ENCODE data around the gene BUD23. TPM values are rescaled to one million over a fixed set of nuclear protein-coding genes. Genes with fewer than 3 reads are reported as not detected.

The BUD23 gene
- total and polyA plus RNA-seq, 9 of the 15 experiments (the other 6 are each of a cell fraction or from before 2014, with no cell fraction given): 79.5 to 270 (median 150) TPM

DNA sequence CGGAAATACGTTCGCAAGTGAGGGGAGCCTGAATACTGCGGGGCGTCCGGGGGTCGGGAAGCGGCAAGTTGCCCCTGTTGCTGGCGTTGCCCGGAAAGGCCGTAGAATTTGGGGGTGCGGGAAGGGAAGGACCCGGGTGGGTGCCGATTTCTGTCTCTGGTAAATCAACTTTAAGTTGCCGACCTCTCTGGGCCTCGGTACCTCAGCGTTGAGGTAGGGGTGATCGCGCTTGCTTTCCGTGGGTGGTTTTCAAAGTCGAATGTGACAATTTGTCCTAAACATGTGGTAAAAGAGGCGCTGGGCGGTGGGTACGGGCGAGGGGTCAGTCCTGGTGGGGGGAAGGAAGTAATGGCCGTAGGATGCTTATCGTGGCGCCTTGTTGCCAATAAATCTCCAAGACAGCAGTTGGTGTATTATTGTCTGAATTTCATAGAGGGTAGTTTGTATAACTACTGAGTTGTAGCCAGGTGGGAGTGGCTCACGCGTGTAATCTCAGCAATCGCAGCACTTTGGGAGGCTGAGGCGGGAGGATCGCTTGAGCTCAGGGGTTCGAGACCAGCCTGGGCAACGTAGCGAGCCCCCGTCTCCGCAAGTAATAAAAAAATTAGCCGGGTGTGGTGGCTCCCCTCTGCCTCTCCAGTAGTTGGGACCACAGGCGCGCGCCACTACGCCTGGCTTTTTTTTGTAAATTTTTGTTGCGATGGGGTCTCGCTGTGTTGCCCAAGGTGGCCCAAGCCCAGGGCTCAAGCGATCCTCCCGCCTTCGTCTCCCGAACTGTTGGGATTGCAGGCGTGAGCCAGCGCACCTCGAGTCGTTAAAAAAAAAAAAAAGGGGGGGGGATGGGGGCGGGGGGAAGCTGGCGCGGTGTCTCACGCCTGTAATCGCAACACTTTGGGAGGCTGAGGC, 644 bp downstream of the BUD23 start (continued):
- TF ChIP-seq, protein P1, sequence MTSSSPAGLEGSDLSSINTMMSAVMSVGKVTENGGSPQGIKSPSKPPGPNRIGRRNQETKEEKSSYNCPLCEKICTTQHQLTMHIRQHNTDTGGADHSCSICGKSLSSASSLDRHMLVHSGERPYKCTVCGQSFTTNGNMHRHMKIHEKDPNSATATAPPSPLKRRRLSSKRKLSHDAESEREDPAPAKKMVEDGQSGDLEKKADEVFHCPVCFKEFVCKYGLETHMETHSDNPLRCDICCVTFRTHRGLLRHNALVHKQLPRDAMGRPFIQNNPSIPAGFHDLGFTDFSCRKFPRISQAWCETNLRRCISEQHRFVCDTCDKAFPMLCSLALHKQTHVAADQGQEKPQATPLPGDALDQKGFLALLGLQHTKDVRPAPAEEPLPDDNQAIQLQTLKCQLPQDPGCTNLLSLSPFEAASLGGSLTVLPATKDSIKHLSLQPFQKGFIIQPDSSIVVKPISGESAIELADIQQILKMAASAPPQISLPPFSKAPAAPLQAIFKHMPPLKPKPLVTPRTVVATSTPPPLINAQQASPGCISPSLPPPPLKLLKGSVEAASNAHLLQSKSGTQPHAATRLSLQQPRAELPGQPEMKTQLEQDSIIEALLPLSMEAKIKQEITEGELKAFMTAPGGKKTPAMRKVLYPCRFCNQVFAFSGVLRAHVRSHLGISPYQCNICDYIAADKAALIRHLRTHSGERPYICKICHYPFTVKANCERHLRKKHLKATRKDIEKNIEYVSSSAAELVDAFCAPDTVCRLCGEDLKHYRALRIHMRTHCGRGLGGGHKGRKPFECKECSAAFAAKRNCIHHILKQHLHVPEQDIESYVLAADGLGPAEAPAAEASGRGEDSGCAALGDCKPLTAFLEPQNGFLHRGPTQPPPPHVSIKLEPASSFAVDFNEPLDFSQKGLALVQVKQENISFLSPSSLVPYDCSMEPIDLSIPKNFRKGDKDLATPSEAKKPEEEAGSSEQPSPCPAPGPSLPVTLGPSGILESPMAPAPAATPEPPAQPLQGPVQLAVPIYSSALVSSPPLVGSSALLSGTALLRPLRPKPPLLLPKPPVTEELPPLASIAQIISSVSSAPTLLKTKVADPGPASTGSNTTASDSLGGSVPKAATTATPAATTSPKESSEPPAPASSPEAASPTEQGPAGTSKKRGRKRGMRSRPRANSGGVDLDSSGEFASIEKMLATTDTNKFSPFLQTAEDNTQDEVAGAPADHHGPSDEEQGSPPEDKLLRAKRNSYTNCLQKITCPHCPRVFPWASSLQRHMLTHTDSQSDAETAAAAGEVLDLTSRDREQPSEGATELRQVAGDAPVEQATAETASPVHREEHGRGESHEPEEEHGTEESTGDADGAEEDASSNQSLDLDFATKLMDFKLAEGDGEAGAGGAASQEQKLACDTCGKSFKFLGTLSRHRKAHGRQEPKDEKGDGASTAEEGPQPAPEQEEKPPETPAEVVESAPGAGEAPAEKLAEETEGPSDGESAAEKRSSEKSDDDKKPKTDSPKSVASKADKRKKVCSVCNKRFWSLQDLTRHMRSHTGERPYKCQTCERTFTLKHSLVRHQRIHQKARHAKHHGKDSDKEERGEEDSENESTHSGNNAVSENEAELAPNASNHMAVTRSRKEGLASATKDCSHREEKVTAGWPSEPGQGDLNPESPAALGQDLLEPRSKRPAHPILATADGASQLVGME (CRISPR knock-in tag; IDR thresholded peaks at IDR 0.05): no peak
- peak; percentile 86 for TF ChIP-seq ZNF121 (CRISPR knock-in tag; conservative IDR thresholded peaks at IDR 0.05)
- TF ChIP-seq, protein P2, sequence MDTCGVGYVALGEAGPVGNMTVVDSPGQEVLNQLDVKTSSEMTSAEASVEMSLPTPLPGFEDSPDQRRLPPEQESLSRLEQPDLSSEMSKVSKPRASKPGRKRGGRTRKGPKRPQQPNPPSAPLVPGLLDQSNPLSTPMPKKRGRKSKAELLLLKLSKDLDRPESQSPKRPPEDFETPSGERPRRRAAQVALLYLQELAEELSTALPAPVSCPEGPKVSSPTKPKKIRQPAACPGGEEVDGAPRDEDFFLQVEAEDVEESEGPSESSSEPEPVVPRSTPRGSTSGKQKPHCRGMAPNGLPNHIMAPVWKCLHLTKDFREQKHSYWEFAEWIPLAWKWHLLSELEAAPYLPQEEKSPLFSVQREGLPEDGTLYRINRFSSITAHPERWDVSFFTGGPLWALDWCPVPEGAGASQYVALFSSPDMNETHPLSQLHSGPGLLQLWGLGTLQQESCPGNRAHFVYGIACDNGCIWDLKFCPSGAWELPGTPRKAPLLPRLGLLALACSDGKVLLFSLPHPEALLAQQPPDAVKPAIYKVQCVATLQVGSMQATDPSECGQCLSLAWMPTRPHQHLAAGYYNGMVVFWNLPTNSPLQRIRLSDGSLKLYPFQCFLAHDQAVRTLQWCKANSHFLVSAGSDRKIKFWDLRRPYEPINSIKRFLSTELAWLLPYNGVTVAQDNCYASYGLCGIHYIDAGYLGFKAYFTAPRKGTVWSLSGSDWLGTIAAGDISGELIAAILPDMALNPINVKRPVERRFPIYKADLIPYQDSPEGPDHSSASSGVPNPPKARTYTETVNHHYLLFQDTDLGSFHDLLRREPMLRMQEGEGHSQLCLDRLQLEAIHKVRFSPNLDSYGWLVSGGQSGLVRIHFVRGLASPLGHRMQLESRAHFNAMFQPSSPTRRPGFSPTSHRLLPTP (IDR thresholded peaks at IDR 0.05; ENCODE audit: borderline replicate concordance, extremely low read depth, insufficient read length): peak; percentile 66
- peak; percentile 62 for TF ChIP-seq RBFOX2 (IDR thresholded peaks at IDR 0.05; ENCODE audit: low read depth, low read length)
- no peak for TF ChIP-seq RBM25 (IDR thresholded peaks at IDR 0.05; ENCODE audit: low read depth, low read length, severe bottlenecking)
- no peak for TF ChIP-seq ARNT (IDR thresholded peaks at IDR 0.05)
- TF ChIP-seq ZNF41 (CRISPR knock-in tag; conservative IDR thresholded peaks at IDR 0.05): no peak
- TF ChIP-seq, protein P3, sequence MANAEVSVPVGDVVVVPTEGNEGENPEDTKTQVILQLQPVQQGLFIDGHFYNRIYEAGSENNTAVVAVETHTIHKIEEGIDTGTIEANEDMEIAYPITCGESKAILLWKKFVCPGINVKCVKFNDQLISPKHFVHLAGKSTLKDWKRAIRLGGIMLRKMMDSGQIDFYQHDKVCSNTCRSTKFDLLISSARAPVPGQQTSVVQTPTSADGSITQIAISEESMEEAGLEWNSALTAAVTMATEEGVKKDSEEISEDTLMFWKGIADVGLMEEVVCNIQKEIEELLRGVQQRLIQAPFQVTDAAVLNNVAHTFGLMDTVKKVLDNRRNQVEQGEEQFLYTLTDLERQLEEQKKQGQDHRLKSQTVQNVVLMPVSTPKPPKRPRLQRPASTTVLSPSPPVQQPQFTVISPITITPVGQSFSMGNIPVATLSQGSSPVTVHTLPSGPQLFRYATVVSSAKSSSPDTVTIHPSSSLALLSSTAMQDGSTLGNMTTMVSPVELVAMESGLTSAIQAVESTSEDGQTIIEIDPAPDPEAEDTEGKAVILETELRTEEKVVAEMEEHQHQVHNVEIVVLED (CRISPR knock-in tag; IDR thresholded peaks at IDR 0.05): no peak
- TF ChIP-seq, protein P4, sequence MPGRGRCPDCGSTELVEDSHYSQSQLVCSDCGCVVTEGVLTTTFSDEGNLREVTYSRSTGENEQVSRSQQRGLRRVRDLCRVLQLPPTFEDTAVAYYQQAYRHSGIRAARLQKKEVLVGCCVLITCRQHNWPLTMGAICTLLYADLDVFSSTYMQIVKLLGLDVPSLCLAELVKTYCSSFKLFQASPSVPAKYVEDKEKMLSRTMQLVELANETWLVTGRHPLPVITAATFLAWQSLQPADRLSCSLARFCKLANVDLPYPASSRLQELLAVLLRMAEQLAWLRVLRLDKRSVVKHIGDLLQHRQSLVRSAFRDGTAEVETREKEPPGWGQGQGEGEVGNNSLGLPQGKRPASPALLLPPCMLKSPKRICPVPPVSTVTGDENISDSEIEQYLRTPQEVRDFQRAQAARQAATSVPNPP (IDR thresholded peaks at IDR 0.05; ENCODE audit: borderline replicate concordance, insufficient read depth, insufficient read length): no peak
- TF ChIP-seq MAFF (IDR thresholded peaks at IDR 0.05; ENCODE audit: low read length): no peak
- TF ChIP-seq SRF (CRISPR knock-in tag; IDR thresholded peaks at IDR 0.05): no peak
- peak; percentile 81 for TF ChIP-seq MEIS2 (IDR thresholded peaks at IDR 0.05; ENCODE audit: partially characterized antibody)
- TF ChIP-seq PRMT5 (CRISPR knock-in tag; IDR thresholded peaks at IDR 0.05): no peak
- TF ChIP-seq CBX1 (IDR thresholded peaks at IDR 0.05; ENCODE audit: low read depth): peak; percentile 21; the same call in 1 of the 2 replicates
- no peak for TF ChIP-seq HDAC6 (IDR thresholded peaks at IDR 0.05; ENCODE audit: low read depth, low read length)
